Measurements from ENCODE around the gene HEY2.
"Not testable (repeated sequence)": the region's sequence is repeated elsewhere in the genome, so short reads cannot be mapped to it uniquely, and the experiment has no call there.

The HEY2 gene

GRCh38 chr6:125749173-125749864 is at the start of gene HEY2:
Gene HEY2 (plus strand): TSS chr6:125749632. CDS start chr6:125749777, 145 bp downstream.
- Mint-ChIP-seq H3K9me3 (no peaks in the 10 kb centered on the region), H3K27me3 (peaks cover 63% of the 10 kb centered on the region), H3K27ac (peak within 1 kb of the TSS; percentile 76), H3K36me3 (ENCODE audit: low read depth) (no peaks in the 10 kb centered on the region), H3K4me1 (peaks cover 41% of the 10 kb centered on the region), H3K4me3 (peak within 1 kb of the TSS; percentile 83)
- peak; percentile 78 for ATAC-seq
- DNase-seq: peak; percentile 88

- ATAC-seq (no peak), DNase-seq (no peak)
- Mint-ChIP-seq H3K4me3 (no peak overlapping the region), H3K4me1 (no peaks in the 10 kb centered on the region), H3K9me3 (no peaks in the 10 kb centered on the region), H3K36me3 (ENCODE audit: low read depth) (no peaks in the 10 kb centered on the region), H3K27me3 (peaks cover 10% of the 10 kb centered on the region), H3K27ac (no peak overlapping the region)
These were observed 48.7 kb upstream of the HEY2 start for GRCh38 chr6:125700581-125701353.

GRCh38 chr6:125701354-125701668 is 48.1 kb upstream of the HEY2 start:
- Mint-ChIP-seq H3K4me3 (no peak overlapping the region), H3K36me3 (ENCODE audit: low read depth) (no peaks in the 10 kb centered on the region), H3K9me3 (no peaks in the 10 kb centered on the region), H3K4me1 (no peaks in the 10 kb centered on the region), H3K27ac (no peak overlapping the region), H3K27me3 (peaks cover 8% of the 10 kb centered on the region)
- ATAC-seq (no peak), DNase-seq (no peak)

GRCh38 chr6:125703882-125704281 is 45.5 kb upstream of the HEY2 start:
- not testable (repeated sequence) for DNase-seq; H3K36me3 Mint-ChIP-seq (ENCODE audit: low read depth); H3K4me3 Mint-ChIP-seq; H3K9me3 Mint-ChIP-seq; H3K27me3 Mint-ChIP-seq; ATAC-seq; H3K27ac Mint-ChIP-seq; H3K4me1 Mint-ChIP-seq

GRCh38 chr6:125707615-125708243 is 41.7 kb upstream of the HEY2 start:
- no peaks in the 10 kb centered on the region for H3K4me1 Mint-ChIP-seq
- no peak for ATAC-seq
- no peak overlapping the region for H3K27ac Mint-ChIP-seq
- no peak for DNase-seq
- no peak overlapping the region for H3K4me3 Mint-ChIP-seq
- peaks cover 11% of the 10 kb centered on the region for H3K9me3 Mint-ChIP-seq
- H3K36me3 Mint-ChIP-seq (ENCODE audit: low read depth): no peaks in the 10 kb centered on the region
- peaks cover 3% of the 10 kb centered on the region for H3K27me3 Mint-ChIP-seq

- DNase-seq (no peak), ATAC-seq (no peak)
- Mint-ChIP-seq H3K27me3 (peaks cover 3% of the 10 kb centered on the region), H3K4me1 (peaks cover 12% of the 10 kb centered on the region), H3K36me3 (ENCODE audit: low read depth) (peaks cover 1% of the 10 kb centered on the region), H3K27ac (no peak overlapping the region), H3K9me3 (peaks cover 11% of the 10 kb centered on the region), H3K4me3 (no peak overlapping the region)
These were observed 38.3 kb upstream of the HEY2 start for GRCh38 chr6:125711013-125711675.

GRCh38 chr6:125714441-125715090 is 34.9 kb upstream of the HEY2 start:
- Mint-ChIP-seq H3K9me3 (peaks cover 11% of the 10 kb centered on the region), H3K27ac (no peak overlapping the region)

GRCh38 chr6:125717120-125717731 is 32.2 kb upstream of the HEY2 start:
- ATAC-seq (no peak), DNase-seq (no peak)
- Mint-ChIP-seq H3K27me3 (peaks cover 6% of the 10 kb centered on the region), H3K4me3 (no peak overlapping the region), H3K27ac (no peak overlapping the region), H3K9me3 (no peaks in the 10 kb centered on the region), H3K4me1 (peaks cover 12% of the 10 kb centered on the region), H3K36me3 (ENCODE audit: low read depth) (peaks cover 1% of the 10 kb centered on the region)

More at GRCh38 chr6:125714441-125715090, 34.9 kb upstream of the HEY2 start:
- peaks cover 12% of the 10 kb centered on the region for H3K4me1 Mint-ChIP-seq
- H3K27me3 Mint-ChIP-seq: peaks cover 3% of the 10 kb centered on the region
- H3K36me3 Mint-ChIP-seq (ENCODE audit: low read depth): peaks cover 1% of the 10 kb centered on the region
- no peak overlapping the region for H3K4me3 Mint-ChIP-seq
- ATAC-seq (peak; percentile 87), DNase-seq (no peak)

GRCh38 chr6:125718109-125718508 is 31.3 kb upstream of the HEY2 start:
- Mint-ChIP-seq H3K36me3 (ENCODE audit: low read depth) (peaks cover 1% of the 10 kb centered on the region), H3K4me3 (no peak overlapping the region), H3K27ac (no peak overlapping the region), H3K4me1 (peaks cover 17% of the 10 kb centered on the region), H3K27me3 (peaks cover 12% of the 10 kb centered on the region), H3K9me3 (no peaks in the 10 kb centered on the region)
- ATAC-seq (no peak), DNase-seq (no peak)

GRCh38 chr6:125722886-125723285 is 26.5 kb upstream of the HEY2 start:
- no peak overlapping the region for H3K27ac Mint-ChIP-seq
- ATAC-seq (peak; percentile 52), DNase-seq (no peak)
- peaks cover 4% of the 10 kb centered on the region for H3K4me1 Mint-ChIP-seq
- H3K36me3 Mint-ChIP-seq (ENCODE audit: low read depth): no peaks in the 10 kb centered on the region
- H3K4me3 Mint-ChIP-seq: no peak overlapping the region
- H3K9me3 Mint-ChIP-seq: no peaks in the 10 kb centered on the region
- H3K27me3 Mint-ChIP-seq: peaks cover 19% of the 10 kb centered on the region

- Mint-ChIP-seq H3K27ac (no peak overlapping the region), H3K9me3 (no peaks in the 10 kb centered on the region)
- ATAC-seq: no peak
These were observed 22.2 kb upstream of the HEY2 start for GRCh38 chr6:125727216-125727615.

GRCh38 chr6:125728739-125729138 is 20.7 kb upstream of the HEY2 start:
- no peak for DNase-seq
- Mint-ChIP-seq H3K27me3 (peaks cover 23% of the 10 kb centered on the region), H3K9me3 (no peaks in the 10 kb centered on the region), H3K36me3 (ENCODE audit: low read depth) (no peaks in the 10 kb centered on the region), H3K4me1 (no peaks in the 10 kb centered on the region), H3K27ac (no peak overlapping the region), H3K4me3 (no peak overlapping the region)
- ATAC-seq: no peak

More at GRCh38 chr6:125727216-125727615, 22.2 kb upstream of the HEY2 start:
- Mint-ChIP-seq H3K4me1 (peaks cover 4% of the 10 kb centered on the region), H3K4me3 (no peak overlapping the region), H3K36me3 (ENCODE audit: low read depth) (no peaks in the 10 kb centered on the region), H3K27me3 (peaks cover 19% of the 10 kb centered on the region)
- DNase-seq: no peak

GRCh38 chr6:125729983-125730382 is 19.4 kb upstream of the HEY2 start:
- H3K4me3 Mint-ChIP-seq: no peak overlapping the region
- no peak overlapping the region for H3K27ac Mint-ChIP-seq
- H3K9me3 Mint-ChIP-seq: no peaks in the 10 kb centered on the region
- peaks cover 26% of the 10 kb centered on the region for H3K27me3 Mint-ChIP-seq
- no peak for ATAC-seq
- H3K36me3 Mint-ChIP-seq (ENCODE audit: low read depth): no peaks in the 10 kb centered on the region
- no peaks in the 10 kb centered on the region for H3K4me1 Mint-ChIP-seq
- DNase-seq: no peak

GRCh38 chr6:125732398-125732797 is 17.0 kb upstream of the HEY2 start:
- Mint-ChIP-seq H3K4me3 (no peak overlapping the region), H3K9me3 (no peaks in the 10 kb centered on the region), H3K27ac (no peak overlapping the region), H3K36me3 (ENCODE audit: low read depth) (no peaks in the 10 kb centered on the region), H3K4me1 (no peaks in the 10 kb centered on the region), H3K27me3 (peaks cover 26% of the 10 kb centered on the region)
- ATAC-seq (peak; percentile 65), DNase-seq (no peak)
